NB4 (cell line): ENCODE data around the gene TMEM89.

Experiments
- DNase-seq: peaks from one replicate; pipeline ENCODE4 v3.0.0; 2010; ENCODE audit warnings: low read depth
- H3K4me3 ChIP-seq: one replicate; pipeline ENCODE4 v1.5.1; 2011; ENCODE audit warnings: mild to moderate bottlenecking, low read depth, low read length, moderate library complexity
- CTCF ChIP-seq: IDR thresholded peaks from one replicate; pipeline ENCODE4 v1.5.1; 2012; ENCODE audit warnings: low read depth, low read length
- MAX ChIP-seq: IDR thresholded peaks from 2 replicates; pipeline ENCODE4 v1.6.1; 2011; ENCODE audit warnings: low read depth, low read length
- MYC ChIP-seq: IDR thresholded peaks from 2 replicates; pipeline ENCODE4 v1.6.1; 2011; ENCODE audit warnings: low read depth, low read length
- POLR2A ChIP-seq: IDR thresholded peaks from 2 replicates; pipeline ENCODE4 v1.6.1; 2011; ENCODE audit warnings: mild to moderate bottlenecking; ENCODE audit not compliant: insufficient read length; ENCODE audit errors: extremely low read depth

TMEM89 gene

GRCh38 chr3:48614044-48614443 lies 7.5 kb downstream of the TMEM89 start:
- no peak for TF ChIP-seq POLR2A
- no peak for TF ChIP-seq MAX
- no peak overlapping the region for H3K4me3 ChIP-seq
- peak; percentile 87 for DNase-seq

GRCh38 chr3:48612309-48612708 lies 9.3 kb downstream of the TMEM89 start:
- H3K4me3 ChIP-seq, result no peak overlapping the region
- TF ChIP-seq MAX (no peak), MYC (no peak), POLR2A (no peak), CTCF (no peak)
- no peak for DNase-seq

GRCh38 chr3:48609088-48610005 lies 12.2 kb downstream of the TMEM89 start, which contains the start of gene UQCRC1:
Gene UQCRC1, minus strand, starts transcription at chr3:48609646. Its CDS starts 26 bp downstream, at chr3:48609620.
- DNase-seq, result peak; percentile 94
- TF ChIP-seq CTCF, result peak; percentile 52
- TF ChIP-seq MAX, result 0 out of 2 replicates have a peak, but pooled peaks have one; percentile 23
- TF ChIP-seq POLR2A, result peak; percentile 86
- TF ChIP-seq MYC, result peak; percentile 46; the same call in 1 of the 2 replicates

GRCh38 chr3:48607519-48607918 lies 14.1 kb downstream of the TMEM89 start:
- H3K4me3 ChIP-seq, result no peak overlapping the region

More at GRCh38 chr3:48609088-48610005, 12.2 kb downstream of the TMEM89 start, which contains the start of gene UQCRC1:
- H3K4me3 ChIP-seq, result peak within 1 kb of the TSS; percentile 93

GRCh38 chr3:48601622-48601994 lies 20.0 kb downstream of the TMEM89 start:
- H3K4me3 ChIP-seq, result no peak overlapping the region
- TF ChIP-seq MAX (no peak), MYC (no peak), CTCF (no peak), POLR2A (no peak)
- DNase-seq, result no peak

More at GRCh38 chr3:48607519-48607918, 14.1 kb downstream of the TMEM89 start:
- TF ChIP-seq MAX, result no peak
- TF ChIP-seq CTCF, result no peak
- peak; percentile 19 for DNase-seq

- no peak overlapping the region for H3K4me3 ChIP-seq
- no peak for TF ChIP-seq MYC
- TF ChIP-seq MAX, result no peak
- no peak for TF ChIP-seq CTCF
- TF ChIP-seq POLR2A, result no peak
- DNase-seq, result no peak
These were observed 20.6 kb downstream of the TMEM89 start for GRCh38 chr3:48600711-48601621.
